ENCODE data around the gene TNIP1. TPM values are rescaled to one million over a fixed set of nuclear protein-coding genes. Genes with fewer than 3 reads are reported as not detected.
A peak's percentile ranks its signal among the peaks of the same experiment; 100 is the strongest.

TNIP1 gene
- total RNA-seq, 1 experiment from 2014 or later = 342 TPM

- POLR2A ChIA-PET = interaction anchor here (0.6 to 6.8 kb wide), 3 partner anchors 14 to 486 kb away, joined by 4 to 78 read pairs (median 16); no protein-coding TSS in a partner anchor
- peak overlapping the region; percentile 29 for H3K27ac Mint-ChIP-seq (ENCODE audit: low read depth, unreplicated experiment)
Observed at GRCh38 chr5:151078490-151079262, 2.2 kb downstream of the TNIP1 start.

GRCh38 chr5:151077967-151078366, 2.9 kb downstream of the TNIP1 start:
- intact Hi-C loops (cut with micrococcal nuclease) = no loop called here
- ChIA-PET CTCF (interaction anchor here (0.6 to 40.7 kb wide), 3 partner anchors 29 to 1778 kb away, joined by 3 to 1587 read pairs (median 4); no protein-coding TSS in a partner anchor), POLR2A (interaction anchor here (0.7 kb wide), 1 partner anchor 156 kb away, joined by 3 read pairs; no protein-coding TSS in a partner anchor)
- TSS peak; percentile 0 for BruUV-seq (replicated peaks)
- no peak for DNase-seq (ENCODE audit: unreplicated experiment)
- Mint-ChIP-seq H3K4me1 (ENCODE audit: insufficient read depth, unreplicated experiment) (peaks cover 71% of the 10 kb centered on the region), H3K27me3 (ENCODE audit: insufficient read depth, unreplicated experiment) (no peaks in the 10 kb centered on the region), H3K4me3 (ENCODE audit: unreplicated experiment) (peak overlapping the region; percentile 74), H3K36me3 (ENCODE audit: insufficient read depth, unreplicated experiment) (peaks cover 55% of the 10 kb centered on the region), H3K27ac (ENCODE audit: low read depth, unreplicated experiment) (peak overlapping the region; percentile 29), H3K9me3 (ENCODE audit: unreplicated experiment) (no peaks in the 10 kb centered on the region)
- no peak for TF ChIP-seq CTCF (IDR thresholded peaks at IDR 0.05; ENCODE audit: unreplicated experiment)

More at GRCh38 chr5:151078490-151079262, 2.2 kb downstream of the TNIP1 start:
- Mint-ChIP-seq H3K4me3 (ENCODE audit: unreplicated experiment) (peak overlapping the region; percentile 74), H3K4me1 (ENCODE audit: insufficient read depth, unreplicated experiment) (peaks cover 77% of the 10 kb centered on the region), H3K9me3 (ENCODE audit: unreplicated experiment) (no peaks in the 10 kb centered on the region), H3K27me3 (ENCODE audit: insufficient read depth, unreplicated experiment) (no peaks in the 10 kb centered on the region), H3K36me3 (ENCODE audit: insufficient read depth, unreplicated experiment) (peaks cover 49% of the 10 kb centered on the region)
- CTCF ChIA-PET = interaction anchor here (0.5 to 40.7 kb wide), 6 partner anchors 9 to 300 kb away, joined by 3 to 1587 read pairs (median 4); partner anchors contain the start of gene SMIM3
- no TSS peak for BruUV-seq (replicated peaks)
- intact Hi-C loops (cut with micrococcal nuclease) = no loop called here
- no peak for DNase-seq (ENCODE audit: unreplicated experiment)
- TF ChIP-seq CTCF (IDR thresholded peaks at IDR 0.05; ENCODE audit: unreplicated experiment) = no peak

- Mint-ChIP-seq H3K4me3 (ENCODE audit: unreplicated experiment) (peak overlapping the region; percentile 74), H3K27ac (ENCODE audit: low read depth, unreplicated experiment) (peak overlapping the region; percentile 29), H3K4me1 (ENCODE audit: insufficient read depth, unreplicated experiment) (peaks cover 71% of the 10 kb centered on the region), H3K36me3 (ENCODE audit: insufficient read depth, unreplicated experiment) (peaks cover 55% of the 10 kb centered on the region), H3K27me3 (ENCODE audit: insufficient read depth, unreplicated experiment) (no peaks in the 10 kb centered on the region), H3K9me3 (ENCODE audit: unreplicated experiment) (no peaks in the 10 kb centered on the region)
- intact Hi-C loops (cut with micrococcal nuclease) = no loop called here
- BruUV-seq (replicated peaks) = no TSS peak
- CTCF ChIA-PET = interaction anchor here (0.6 to 40.7 kb wide), 4 partner anchors 28 to 1777 kb away, joined by 3 to 1587 read pairs (median 168); no protein-coding TSS in a partner anchor
- POLR2A ChIA-PET = interaction anchor here (0.7 kb wide), 1 partner anchor 156 kb away, joined by 3 read pairs; no protein-coding TSS in a partner anchor
- no peak for DNase-seq (ENCODE audit: unreplicated experiment)
- no peak for TF ChIP-seq CTCF (IDR thresholded peaks at IDR 0.05; ENCODE audit: unreplicated experiment)
Observed at GRCh38 chr5:151077419-151077818, 3.4 kb downstream of the TNIP1 start.

GRCh38 chr5:151076616-151077015, 4.2 kb downstream of the TNIP1 start:
- TF ChIP-seq CTCF (IDR thresholded peaks at IDR 0.05; ENCODE audit: unreplicated experiment) = no peak
- peak overlapping the region; percentile 94 for H3K27ac Mint-ChIP-seq (ENCODE audit: low read depth, unreplicated experiment)
- no peaks in the 10 kb centered on the region for H3K9me3 Mint-ChIP-seq (ENCODE audit: unreplicated experiment)
- no TSS peak for BruUV-seq (replicated peaks)
- POLR2A ChIA-PET = interaction anchor here (1.5 to 2.9 kb wide), 2 partner anchors 14 to 16 kb away, joined by 7 to 20 read pairs; no protein-coding TSS in a partner anchor
- H3K4me3 Mint-ChIP-seq (ENCODE audit: unreplicated experiment) = peak overlapping the region; percentile 65
- peaks cover 73% of the 10 kb centered on the region for H3K4me1 Mint-ChIP-seq (ENCODE audit: insufficient read depth, unreplicated experiment)
- CTCF ChIA-PET = interaction anchor here (0.5 to 40.7 kb wide), 6 partner anchors 27 to 394 kb away, joined by 3 to 1587 read pairs (median 4); no protein-coding TSS in a partner anchor
- no peaks in the 10 kb centered on the region for H3K27me3 Mint-ChIP-seq (ENCODE audit: insufficient read depth, unreplicated experiment)
- intact Hi-C loops (cut with micrococcal nuclease) = no loop called here
- H3K36me3 Mint-ChIP-seq (ENCODE audit: insufficient read depth, unreplicated experiment) = peaks cover 58% of the 10 kb centered on the region
- no peak for DNase-seq (ENCODE audit: unreplicated experiment)
